Forelimb muscle (tissue), 1 donor: ENCODE data around the gene LRPAP1. TPM values are rescaled to one million over a fixed set of nuclear protein-coding genes. Genes with fewer than 3 reads are reported as not detected.
A peak's percentile ranks its signal among the peaks of the same experiment; 100 is the strongest.

Experiments used
- DNase-seq: peaks from one replicate; pipeline ENCODE4 v3.0.0-alpha.2; 2013; ENCODE audit warnings: low read depth
- polyA plus RNA-seq: library from polyadenylated mRNA; unstranded; fragments of 120-200 nt; gene quantifications from one replicate; pipeline ENCODE4 v1.2.1, GENCODE V29; 2013; ENCODE audit not compliant: insufficient read length

The LRPAP1 gene
- polyA plus RNA-seq, 1 donor = 66.2 TPM

- DNase-seq = no peak
These were observed 46.2 kb downstream of the LRPAP1 start for GRCh38 chr4:3485886-3486540.

- no peak for DNase-seq
These were observed 47.0 kb downstream of the LRPAP1 start for GRCh38 chr4:3485011-3485791.

GRCh38 chr4:3484057-3484973, 47.9 kb downstream of the LRPAP1 start:
- DNase-seq = no peak

GRCh38 chr4:3483471-3483921, 48.7 kb downstream of the LRPAP1 start:
- no peak for DNase-seq

- no peak for DNase-seq
These were observed 49.5 kb downstream of the LRPAP1 start for GRCh38 chr4:3482707-3483106.

- no peak for DNase-seq
These were observed 50.3 kb downstream of the LRPAP1 start for GRCh38 chr4:3481783-3482393.

- no peak for DNase-seq
These were observed 51.1 kb downstream of the LRPAP1 start for GRCh38 chr4:3481113-3481531.

GRCh38 chr4:3480528-3481112, 51.6 kb downstream of the LRPAP1 start:
- DNase-seq = peak; percentile 25

GRCh38 chr4:3479358-3480101, 52.7 kb downstream of the LRPAP1 start:
- no peak for DNase-seq

GRCh38 chr4:3478446-3479357, 53.5 kb downstream of the LRPAP1 start:
- no peak for DNase-seq

- no peak for DNase-seq
These were observed 54.3 kb downstream of the LRPAP1 start for GRCh38 chr4:3477750-3478430.

- DNase-seq = no peak
These were observed 55.1 kb downstream of the LRPAP1 start for GRCh38 chr4:3476936-3477749.

GRCh38 chr4:3476341-3476747, 55.9 kb downstream of the LRPAP1 start:
- no peak for DNase-seq

- no peak for DNase-seq
These were observed 56.4 kb downstream of the LRPAP1 start for GRCh38 chr4:3475713-3476260.

GRCh38 chr4:3475041-3475712, 57.0 kb downstream of the LRPAP1 start:
- no peak for DNase-seq

- no peak for DNase-seq
These were observed 58.0 kb downstream of the LRPAP1 start for GRCh38 chr4:3473996-3474765.
